CD4-positive, alpha-beta T cell treated with Interleukin-6 for 4 hours (primary cell): ENCODE data around the gene MAPK7.
A peak's percentile ranks its signal among the peaks of the same experiment; 100 is the strongest.
"Not testable (repeated sequence)": the region's sequence is repeated elsewhere in the genome, so short reads cannot be mapped to it uniquely, and the experiment has no call there.

Source experiments
- DNase-seq: peaks from one replicate; pipeline ENCODE4 v3.0.0-alpha.2; 2020; ENCODE audit warnings: mixed read lengths

The MAPK7 gene

GRCh38 chr17:19343671-19344151 lies 34.6 kb upstream of the MAPK7 start:
- no peak for DNase-seq

- DNase-seq: no peak
These were observed 33.8 kb upstream of the MAPK7 start for GRCh38 chr17:19344311-19345066.

- DNase-seq: no peak
These were observed 33.2 kb upstream of the MAPK7 start for GRCh38 chr17:19345067-19345460.

GRCh38 chr17:19345486-19346350 lies 32.6 kb upstream of the MAPK7 start:
- no peak for DNase-seq

- no peak for DNase-seq
These were observed 31.7 kb upstream of the MAPK7 start for GRCh38 chr17:19346351-19347255.

GRCh38 chr17:19347323-19348080 lies 30.8 kb upstream of the MAPK7 start:
- DNase-seq: no peak

- DNase-seq: no peak
These were observed 30.1 kb upstream of the MAPK7 start for GRCh38 chr17:19348081-19348650.

- DNase-seq: no peak
These were observed 29.5 kb upstream of the MAPK7 start for GRCh38 chr17:19348806-19349205.

- not testable (repeated sequence) for DNase-seq
These were observed 24.9 kb upstream of the MAPK7 start for GRCh38 chr17:19353401-19353800.

GRCh38 chr17:19354748-19355147 lies 23.6 kb upstream of the MAPK7 start:
- no peak for DNase-seq

- DNase-seq: no peak
These were observed 20.9 kb upstream of the MAPK7 start for GRCh38 chr17:19357351-19357750.

- DNase-seq: no peak
These were observed 20.5 kb upstream of the MAPK7 start for GRCh38 chr17:19357761-19358160.

- DNase-seq: no peak
These were observed 19.1 kb upstream of the MAPK7 start for GRCh38 chr17:19359151-19359550.

- no peak for DNase-seq
These were observed 18.4 kb upstream of the MAPK7 start for GRCh38 chr17:19359856-19360255.

GRCh38 chr17:19360772-19361171 lies 17.5 kb upstream of the MAPK7 start:
- DNase-seq: no peak

- DNase-seq: no peak
These were observed 17.0 kb upstream of the MAPK7 start for GRCh38 chr17:19361326-19361725.

- DNase-seq: no peak
These were observed 16.4 kb upstream of the MAPK7 start for GRCh38 chr17:19361944-19362276.

GRCh38 chr17:19362277-19363113 lies 15.8 kb upstream of the MAPK7 start, which contains the start of gene B9D1:
B9D1 (minus strand) TSS chr17:19362723; CDS start chr17:19362569, 154 bp downstream.
- peak; percentile 90 for DNase-seq

GRCh38 chr17:19363114-19363438 lies 15.2 kb upstream of the MAPK7 start:
- no peak for DNase-seq

- no peak for DNase-seq
These were observed 14.8 kb upstream of the MAPK7 start for GRCh38 chr17:19363460-19364035.
